Pancreas (tissue), 10 donors: ENCODE measurements around the gene CAMTA2. TPM values are rescaled to one million over a fixed set of nuclear protein-coding genes. Genes with fewer than 3 reads are reported as not detected.

Source experiments
- ATAC-seq, 4 donors: fragments of 200-7000 bp; cut with Tn5 transposase; one replicate each; pipeline versions ENCODE4 v1.8.0 to v1.9.1; 2020; ENCODE audit warnings: mild to moderate bottlenecking in 4 of 4, moderate library complexity in 4 of 4
- DNase-seq, 6 donors: peaks; one replicate each; pipeline ENCODE4 v3.0.0-alpha.2; 2020
- FAIRE-seq: peaks from 2 replicates; lab custom pipeline; 2012; peaks lifted over from hg19 to GRCh38; lab: Jason Lieb, UNC
- H3K27ac ChIP-seq, 4 donors: fragments of 200-600 bp; sonication (generic); 1 replicate in 3 of 4; 2 replicates in 1 of 4; pipeline versions ENCODE4 v1.5.0 to v1.8.0; 2020
- H3K27me3 ChIP-seq, 4 donors: fragments of 200-600 bp; one replicate each; pipeline ENCODE4 v1.8.0; 2021
- H3K36me3 ChIP-seq, 3 donors: fragments of 200-600 bp; sonication (generic) in 1 of 3; one replicate each; pipeline versions ENCODE4 v1.5.0 to v1.8.0; 2020 to 2021
- H3K4me1 ChIP-seq, 3 donors: fragments of 200-600 bp; one replicate each; pipeline ENCODE4 v1.8.0; 2021
- H3K4me3 ChIP-seq, 4 donors: fragments of 200-600 bp; sonication (generic) in 2 of 4; one replicate each; pipeline versions ENCODE4 v1.5.0 to v1.8.0; 2020 to 2021
- H3K9me3 ChIP-seq, 4 donors: fragments of 200-600 bp; one replicate each; pipeline ENCODE4 v1.8.0; 2021
- CTCF ChIP-seq, 4 donors: fragments of 200-600 bp; sonication (generic) in 3 of 4; IDR thresholded peaks; one replicate each; pipeline versions ENCODE4 v1.5.0 to v1.8.0; 2021; ENCODE audit warnings: antibody characterized with exemption in 4 of 4
- WGBS, 2 donors: extraction: QIAGEN DNeasy Blood & Tissue Kit; methylation state at CpG; one replicate each; pipeline ENCODE4 v1.1.7; 2013; 5-methylcytosine and 5-hydroxymethylcytosine counted together
- intact Hi-C, 3 donors: fragments of 100-400 bp; cut with DNase I; formaldehyde crosslinking; loops; one replicate each; pipeline versions ENCODE4 v1.11.1 to v1.14.2; 2022
- polyA plus RNA-seq, 2 donors: library from polyadenylated mRNA; stranded (reverse); fragments of 200-250 nt; gene quantifications; one replicate each; pipeline ENCODE4 v1.2.3, GENCODE V29; 2013
- total RNA-seq, 6 donors: library from RNA; stranded (reverse); fragmentation: NEBNext Ultra II Directional in 4 of 6; extraction: Animal tissue kit (Norgen Biotek cat#: 25700) in 4 of 6; gene quantifications; one replicate each; pipeline versions ENCODE4 v1.2.1 to v1.2.4, GENCODE V29; 2021 to 2023
- donor health status: healthy with polysubstance abuse.
- donor health status: DM: no; HTN: no; CAD: no; lungs with moderate emphysema.
- donor health status: DM: no; HTN: no; CAD: no.
- donor health status: control.
- donor health status: control.
- donor health status: Bipolar disorder and iron deficiency.
- donor health status: DM: yes; HTN: yes; CAD: no.
- donor health status: DM: no; HTN: no; CAD: no.
- donor health status: DM: no; HTN: no; CAD: no.
- donor health status: DM: yes; HTN: yes; CAD: no.

The CAMTA2 gene
- total and polyA plus RNA-seq, 8 donors = 13.6 to 86.3 (median 20.7) TPM

GRCh38 chr17:4935650-4936049 is 51.8 kb downstream of the CAMTA2 start:
- Histone ChIP-seq H3K27ac (no peak overlapping the region), H3K36me3 (peaks cover 0 to 7% (median 6%) of the 10 kb centered on the region in 3 donors), H3K9me3 (no peaks in the 10 kb centered on the region), H3K4me1 (peaks cover 0 to 12% (median 7%) of the 10 kb centered on the region in 3 donors), H3K27me3 (no peaks in the 10 kb centered on the region), H3K4me3 (no peak overlapping the region)
- intact Hi-C loops = loop anchor here in 1 of 3 donors (10.0 kb wide), 1 partner anchor 49 kb away; the partner anchor contains the start of gene CAMTA2
- peak in 1 of 6 donors; percentile 15 for DNase-seq
- ATAC-seq = no peak
- FAIRE-seq = no peak
- no peak for TF ChIP-seq CTCF (IDR thresholded peaks at IDR 0.05)

- peak in 3 of 4 donors; percentile 47 to 57 (median 50) for ATAC-seq
- TF ChIP-seq CTCF (IDR thresholded peaks at IDR 0.05) = no peak
- Histone ChIP-seq H3K27me3 (no peaks in the 10 kb centered on the region), H3K36me3 (peaks cover 0 to 7% (median 6%) of the 10 kb centered on the region in 3 donors), H3K9me3 (no peaks in the 10 kb centered on the region), H3K4me1 (peaks cover 0 to 12% (median 7%) of the 10 kb centered on the region in 3 donors), H3K4me3 (no peak overlapping the region), H3K27ac (no peak overlapping the region)
- intact Hi-C loops = loop anchor here in 1 of 3 donors (10.0 kb wide), 1 partner anchor 50 kb away; the partner anchor contains the start of gene CAMTA2
- FAIRE-seq = no peak
- DNase-seq = peak in 4 of 6 donors; percentile 33 to 73 (median 60)
- WGBS, 2 donors = 17 to 21% methylated on average over 14 of the region's 14 CpGs
Measured at GRCh38 chr17:4934173-4934979, 53.1 kb downstream of the CAMTA2 start.

GRCh38 chr17:4933646-4934045 is 53.8 kb downstream of the CAMTA2 start:
- intact Hi-C loops = loop anchor here in 1 of 3 donors (10.0 kb wide), 1 partner anchor 51 kb away; the partner anchor contains the start of gene CAMTA2
- Histone ChIP-seq H3K9me3 (no peaks in the 10 kb centered on the region), H3K27ac (no peak overlapping the region), H3K27me3 (no peaks in the 10 kb centered on the region), H3K36me3 (peaks cover 0 to 7% (median 6%) of the 10 kb centered on the region in 3 donors), H3K4me3 (no peak overlapping the region), H3K4me1 (peaks cover 0 to 6% (median 2%) of the 10 kb centered on the region in 3 donors)
- WGBS, 2 donors = 64 to 79% methylated on average over 15 to 16 of the region's 16 CpGs
- TF ChIP-seq CTCF (IDR thresholded peaks at IDR 0.05) = no peak
- FAIRE-seq = no peak
- DNase-seq = no peak
- ATAC-seq = no peak

- no peak for FAIRE-seq
- intact Hi-C loops = loop anchor here in 1 of 3 donors (10.0 kb wide), 1 partner anchor 52 kb away; the partner anchor contains the start of gene CAMTA2
- ATAC-seq = no peak
- Histone ChIP-seq H3K9me3 (no peaks in the 10 kb centered on the region), H3K27me3 (no peaks in the 10 kb centered on the region), H3K4me1 (peaks cover 0 to 3% (median 0%) of the 10 kb centered on the region in 3 donors), H3K4me3 (no peak overlapping the region), H3K36me3 (peaks cover 0 to 6% (median 5%) of the 10 kb centered on the region in 3 donors), H3K27ac (no peak overlapping the region)
- 82 to 83% methylated on average over 12 of the region's 12 CpGs for WGBS, 2 donors
- no peak for TF ChIP-seq CTCF (IDR thresholded peaks at IDR 0.05)
- peak in 1 of 6 donors; percentile 40 for DNase-seq
Measured at GRCh38 chr17:4932756-4933155, 54.7 kb downstream of the CAMTA2 start.
